GM12865 (cell line): ENCODE data around the gene CCM2.

ENCODE experiments used
- DNase-seq: peaks from one replicate; pipeline ENCODE4 v3.0.0; 2010; ENCODE audit warnings: low read depth
- H3K4me3 ChIP-seq: 2 replicates; pipeline ENCODE4 v1.5.1; 2011; ENCODE audit warnings: mild to moderate bottlenecking, low read depth, low read length, control low read depth
- TF ChIP-seq, protein P1 (sequence below): IDR thresholded peaks from 2 replicates; pipeline ENCODE4 v1.5.1; 2011; ENCODE audit warnings: low read length, control low read depth, low read depth, inconsistent platforms; ENCODE audit not compliant: insufficient read depth; ENCODE audit errors: missing control alignments

CCM2 gene

DNA sequence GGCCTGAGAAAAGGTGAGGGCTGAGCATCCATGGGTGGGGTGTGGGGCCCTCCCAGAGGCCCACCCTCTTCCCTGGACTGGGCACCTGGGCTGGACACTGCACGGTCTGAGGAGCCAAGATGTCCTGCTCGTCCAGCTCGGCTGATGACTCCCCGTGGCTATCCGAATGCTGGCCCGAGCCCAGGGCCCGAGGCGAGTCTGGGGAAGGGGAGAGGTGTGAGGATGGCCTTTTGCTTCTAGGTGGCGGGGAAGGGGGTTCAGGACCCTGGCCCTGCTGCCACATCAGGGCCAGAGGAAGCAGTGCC is 81.6 kb downstream of the CCM2 start:
- TF ChIP-seq, protein P1, sequence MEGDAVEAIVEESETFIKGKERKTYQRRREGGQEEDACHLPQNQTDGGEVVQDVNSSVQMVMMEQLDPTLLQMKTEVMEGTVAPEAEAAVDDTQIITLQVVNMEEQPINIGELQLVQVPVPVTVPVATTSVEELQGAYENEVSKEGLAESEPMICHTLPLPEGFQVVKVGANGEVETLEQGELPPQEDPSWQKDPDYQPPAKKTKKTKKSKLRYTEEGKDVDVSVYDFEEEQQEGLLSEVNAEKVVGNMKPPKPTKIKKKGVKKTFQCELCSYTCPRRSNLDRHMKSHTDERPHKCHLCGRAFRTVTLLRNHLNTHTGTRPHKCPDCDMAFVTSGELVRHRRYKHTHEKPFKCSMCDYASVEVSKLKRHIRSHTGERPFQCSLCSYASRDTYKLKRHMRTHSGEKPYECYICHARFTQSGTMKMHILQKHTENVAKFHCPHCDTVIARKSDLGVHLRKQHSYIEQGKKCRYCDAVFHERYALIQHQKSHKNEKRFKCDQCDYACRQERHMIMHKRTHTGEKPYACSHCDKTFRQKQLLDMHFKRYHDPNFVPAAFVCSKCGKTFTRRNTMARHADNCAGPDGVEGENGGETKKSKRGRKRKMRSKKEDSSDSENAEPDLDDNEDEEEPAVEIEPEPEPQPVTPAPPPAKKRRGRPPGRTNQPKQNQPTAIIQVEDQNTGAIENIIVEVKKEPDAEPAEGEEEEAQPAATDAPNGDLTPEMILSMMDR = no peak
- H3K4me3 ChIP-seq = no peak overlapping the region
- DNase-seq = no peak

DNA sequence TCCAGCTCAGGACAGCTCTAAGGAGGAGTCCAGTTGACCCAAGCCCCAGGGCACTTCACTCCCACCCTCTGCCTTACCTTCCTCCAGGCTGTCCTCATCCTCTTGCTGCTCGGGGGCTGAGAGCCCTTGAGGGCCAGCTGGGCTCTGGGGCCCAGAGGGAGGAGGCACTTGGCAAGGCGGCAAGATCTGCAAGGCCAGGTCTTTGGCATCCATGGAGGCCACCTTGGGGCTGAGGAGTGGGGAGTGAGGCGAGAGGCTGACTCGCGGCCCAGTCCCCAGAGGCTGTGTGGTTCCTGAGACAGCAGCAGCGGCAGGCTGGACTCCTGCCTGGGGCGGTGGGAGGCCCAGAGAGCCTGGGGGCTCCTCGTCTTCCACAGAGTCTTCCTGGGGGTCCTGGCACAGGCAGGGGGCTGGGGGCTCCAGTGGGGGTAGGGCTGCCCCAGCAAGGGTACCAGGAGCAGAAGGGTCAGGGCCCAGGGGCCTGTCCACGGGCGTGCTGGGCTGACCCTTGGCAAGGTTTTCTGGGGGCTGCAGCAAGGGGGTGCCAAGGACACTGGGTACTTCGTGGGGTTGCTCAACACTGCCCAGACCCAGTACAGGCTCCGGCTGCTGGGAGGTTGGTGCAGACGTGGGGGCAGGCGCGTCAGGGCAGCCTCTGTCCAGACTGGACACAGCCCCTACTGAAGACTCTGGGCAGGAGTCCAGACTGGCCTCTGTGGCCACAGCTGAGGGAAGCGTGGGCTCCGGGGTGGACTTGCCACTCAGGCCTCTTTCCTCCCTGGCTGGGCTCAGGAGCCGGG is 82.2 kb downstream of the CCM2 start:
- DNase-seq = no peak
- no peak overlapping the region for H3K4me3 ChIP-seq
- TF ChIP-seq, protein P1 = no peak

DNA sequence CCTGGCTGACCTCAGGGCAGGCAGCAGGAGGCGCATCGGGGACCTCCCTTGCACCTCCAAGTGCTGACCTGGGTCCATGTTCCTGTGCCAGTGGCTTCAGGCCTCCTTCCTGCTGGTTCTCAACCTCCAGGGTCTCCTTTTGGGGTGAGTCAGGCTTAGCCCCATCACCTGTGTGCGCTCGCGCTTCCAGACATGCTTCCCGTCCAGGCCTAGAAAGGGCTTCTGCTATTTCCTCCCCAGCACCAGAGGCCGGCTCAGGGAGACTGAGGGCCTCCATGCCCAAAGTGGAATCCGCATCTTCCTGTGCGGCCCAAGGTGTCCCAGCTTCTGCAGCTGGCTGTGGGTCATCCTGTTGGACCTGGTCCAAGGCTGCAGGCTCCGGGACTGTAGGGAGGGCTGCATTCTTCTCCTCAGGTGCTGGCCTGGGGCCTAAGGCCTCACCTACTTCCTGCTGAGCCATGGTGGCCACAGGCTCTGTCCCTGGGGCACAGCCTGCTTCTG is 82.9 kb downstream of the CCM2 start:
- H3K4me3 ChIP-seq = no peak overlapping the region
- TF ChIP-seq, protein P1 = no peak
- DNase-seq = no peak

DNA sequence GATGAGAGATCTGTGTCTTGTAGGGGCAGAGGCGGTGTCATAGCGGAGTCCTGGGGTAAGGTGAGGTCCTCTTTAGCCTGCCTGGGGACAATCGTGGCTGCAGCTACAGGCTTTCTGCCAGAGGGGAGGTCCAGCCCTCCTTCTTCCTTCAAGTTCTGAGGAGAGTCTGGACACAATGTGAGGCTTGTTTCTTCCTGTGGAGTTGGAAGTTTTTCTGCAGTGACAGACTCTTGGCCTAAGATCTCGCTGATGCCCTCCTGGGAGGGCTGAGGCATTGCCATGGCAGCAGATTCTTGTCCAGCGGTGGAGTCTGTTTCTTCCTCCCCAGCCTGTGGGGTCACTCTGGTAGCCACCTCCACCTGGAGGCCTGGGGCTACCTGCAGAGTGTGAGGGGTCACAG is 84.3 kb downstream of the CCM2 start:
- DNase-seq = no peak
- no peak overlapping the region for H3K4me3 ChIP-seq
- TF ChIP-seq, protein P1 = no peak

DNA sequence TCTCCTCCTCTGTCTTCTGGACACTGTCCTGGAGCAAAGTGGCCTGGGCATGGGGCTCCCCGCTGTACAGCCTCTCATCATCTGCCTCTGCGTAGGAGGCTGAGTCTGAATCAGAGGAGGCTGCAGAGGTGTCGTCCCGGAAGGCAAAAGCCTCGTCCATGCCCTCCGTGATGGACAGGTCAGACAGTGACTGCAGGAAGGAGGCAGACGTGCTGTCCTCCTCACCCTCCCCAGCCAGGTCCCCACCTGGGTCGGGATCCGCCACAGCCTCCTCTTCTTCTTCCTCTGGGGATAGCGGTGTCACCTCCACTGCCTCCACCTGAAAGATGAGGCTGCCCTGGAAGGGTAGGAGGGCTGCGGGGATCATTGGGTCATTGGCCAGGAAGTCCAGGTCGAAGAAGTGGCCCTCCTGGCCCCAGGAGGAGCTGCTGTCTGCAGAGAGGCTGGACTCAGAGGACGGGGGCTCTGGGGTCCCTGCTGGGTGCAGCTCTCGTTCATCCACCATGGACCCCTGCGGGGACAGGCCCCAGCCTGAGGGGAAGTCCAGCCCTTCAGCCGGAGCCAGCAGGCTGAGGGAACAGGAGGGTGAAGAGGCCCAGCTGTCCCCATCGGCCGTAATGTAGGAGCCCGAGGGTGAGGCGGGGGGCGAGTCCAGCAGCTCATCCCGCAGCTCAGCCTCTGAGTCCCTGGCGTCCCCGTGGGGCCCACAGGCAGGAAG is 85.1 kb downstream of the CCM2 start:
- TF ChIP-seq, protein P1 = no peak
- DNase-seq = no peak
- no peak overlapping the region for H3K4me3 ChIP-seq

DNA sequence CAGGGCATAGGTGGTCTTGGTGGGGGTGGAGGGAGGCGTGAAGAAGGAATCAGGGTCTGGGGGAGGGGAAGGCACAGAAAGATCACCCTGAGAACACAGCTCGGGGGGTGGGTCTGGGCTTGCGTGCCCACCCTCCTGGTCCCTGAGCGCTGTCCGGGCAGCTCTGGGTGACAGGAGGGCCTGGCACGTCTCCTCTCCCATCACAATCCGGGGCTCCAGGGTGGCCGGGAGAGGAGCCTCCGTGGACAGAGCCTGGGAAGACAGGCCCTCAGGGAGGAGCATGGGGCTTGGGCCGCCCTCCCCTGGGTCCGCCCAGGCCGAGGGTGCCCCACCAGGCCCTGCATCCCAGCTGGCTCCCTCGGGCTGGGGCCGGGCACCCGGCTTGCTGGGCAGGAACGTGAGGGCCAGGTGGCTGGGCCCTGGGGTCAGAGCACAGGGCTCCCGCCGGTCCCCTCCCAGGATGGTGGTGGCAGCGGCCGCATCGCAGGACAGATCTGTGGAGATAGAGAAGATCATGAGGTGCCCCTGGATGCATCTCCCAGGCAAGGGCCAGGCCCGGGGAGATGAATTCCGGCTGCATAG is 85.7 kb downstream of the CCM2 start:
- no peak overlapping the region for H3K4me3 ChIP-seq
- no peak for DNase-seq
- TF ChIP-seq, protein P1 = no peak
